Esophagus squamous epithelium (tissue), 4 donors: Measurements from ENCODE around the gene FOXD4.
"Not testable (repeated sequence)": the region's sequence is repeated elsewhere in the genome, so short reads cannot be mapped to it uniquely, and the experiment has no call there.

Experiments used
- CTCF ChIP-seq, 6 experiments: fragments of 450-650 bp in 4 of 6; fragments of 200-600 bp in 2 of 6; sonication (generic) in 2 of 6; IDR thresholded peaks; one replicate each; pipeline ENCODE4 v1.5.1; 2016 to 2019; ENCODE audit warnings: antibody characterized with exemption in 6 of 6, mild to moderate bottlenecking in 4 of 6, moderate library complexity in 4 of 6
- POLR2A ChIP-seq, 4 donors: fragments of 450-650 bp; IDR thresholded peaks; one replicate each; pipeline ENCODE4 v1.6.1; 2017; ENCODE audit warnings: antibody characterized with exemption in 4 of 4, mild to moderate bottlenecking in 4 of 4, moderate library complexity in 3 of 4

GRCh38 chr9:109540-109939 is 8.7 kb downstream of the FOXD4 start:
- not testable (repeated sequence) for TF ChIP-seq POLR2A, CTCF (IDR thresholded peaks at IDR 0.05)
